Subcutaneous abdominal adipose tissue (tissue), 5 donors: ENCODE measurements around the gene BMP7.

Source experiments
- H3K27ac ChIP-seq: one replicate; pipeline ENCODE4 v1.7.0; 2013; ENCODE audit warnings: low read depth, mild to moderate bottlenecking, inconsistent platforms, low read length, moderate library complexity
- H3K27me3 ChIP-seq, 5 donors: one replicate each; pipeline ENCODE4 v1.7.0; 2013; ENCODE audit warnings: low read length in 5 of 5, inconsistent platforms in 1 of 5; ENCODE audit not compliant: control insufficient read depth in 5 of 5, insufficient read depth in 4 of 5
- H3K36me3 ChIP-seq, 5 donors: one replicate each; pipeline ENCODE4 v1.7.0; 2013; ENCODE audit warnings: low read length in 5 of 5; ENCODE audit not compliant: control insufficient read depth in 5 of 5, insufficient read depth in 5 of 5
- H3K4me1 ChIP-seq, 5 donors: one replicate each; pipeline ENCODE4 v1.7.0; 2013; ENCODE audit warnings: low read length in 5 of 5, mild to moderate bottlenecking in 3 of 5, moderate library complexity in 1 of 5; ENCODE audit not compliant: control insufficient read depth in 5 of 5, insufficient read depth in 5 of 5
- H3K4me3 ChIP-seq, 5 donors: one replicate each; pipeline ENCODE4 v1.7.0; 2013; ENCODE audit warnings: low read length in 5 of 5, low read depth in 1 of 5
- H3K9ac ChIP-seq, 5 donors: one replicate each; pipeline ENCODE4 v1.7.0; 2013; ENCODE audit warnings: low read length in 5 of 5, mild to moderate bottlenecking in 4 of 5, moderate library complexity in 3 of 5
- H3K9me3 ChIP-seq, 5 donors: one replicate each; pipeline ENCODE4 v1.7.0; 2013; ENCODE audit warnings: low read length in 5 of 5; ENCODE audit not compliant: control insufficient read depth in 5 of 5
- donor health status: healthy.
- donor health status: healthy.
- donor health status: healthy.
- donor health status: healthy.
- donor health status: healthy.

The BMP7 gene

GRCh38 chr20:57152557-57152956 is 113.9 kb downstream of the BMP7 start:
- H3K36me3 ChIP-seq: no peaks in the 10 kb centered on the region

GRCh38 chr20:57150559-57150958 is 115.9 kb downstream of the BMP7 start:
- Histone ChIP-seq H3K9me3 (peaks cover 0 to 5% (median 0%) of the 10 kb centered on the region in 5 donors), H3K36me3 (no peaks in the 10 kb centered on the region), H3K4me1 (no peaks in the 10 kb centered on the region), H3K27me3 (peaks cover 0 to 26% (median 15%) of the 10 kb centered on the region in 5 donors), H3K9ac (no peak overlapping the region), H3K27ac (no peak overlapping the region), H3K4me3 (no peak overlapping the region)

More at GRCh38 chr20:57152557-57152956, 113.9 kb downstream of the BMP7 start:
- H3K9me3 ChIP-seq: peaks cover 0 to 5% (median 0%) of the 10 kb centered on the region in 5 donors
- H3K4me1 ChIP-seq: no peaks in the 10 kb centered on the region
- H3K27me3 ChIP-seq: peaks cover 0 to 14% (median 9%) of the 10 kb centered on the region in 5 donors
- no peak overlapping the region for H3K4me3 ChIP-seq
- no peak overlapping the region for H3K9ac ChIP-seq
- no peak overlapping the region for H3K27ac ChIP-seq

- peaks cover 0 to 5% (median 0%) of the 10 kb centered on the region in 5 donors for H3K9me3 ChIP-seq
- H3K4me1 ChIP-seq: no peaks in the 10 kb centered on the region
- peaks cover 0 to 33% (median 23%) of the 10 kb centered on the region in 5 donors for H3K27me3 ChIP-seq
- H3K27ac ChIP-seq: no peak overlapping the region
- no peak overlapping the region for H3K4me3 ChIP-seq
- H3K36me3 ChIP-seq: no peaks in the 10 kb centered on the region
- H3K9ac ChIP-seq: no peak overlapping the region
These were observed 118.2 kb downstream of the BMP7 start for GRCh38 chr20:57148263-57148662.

GRCh38 chr20:57147185-57147584 is 119.3 kb downstream of the BMP7 start:
- H3K9me3 ChIP-seq: peaks cover 0 to 5% (median 0%) of the 10 kb centered on the region in 5 donors
- no peak overlapping the region for H3K9ac ChIP-seq
- H3K27me3 ChIP-seq: peaks cover 5 to 36% (median 31%) of the 10 kb centered on the region in 5 donors
- H3K4me1 ChIP-seq: no peaks in the 10 kb centered on the region
- H3K4me3 ChIP-seq: no peak overlapping the region
- no peak overlapping the region for H3K27ac ChIP-seq
- H3K36me3 ChIP-seq: no peaks in the 10 kb centered on the region

GRCh38 chr20:57146155-57146554 is 120.3 kb downstream of the BMP7 start:
- Histone ChIP-seq H3K4me3 (no peak overlapping the region), H3K27ac (no peak overlapping the region), H3K9ac (no peak overlapping the region), H3K36me3 (no peaks in the 10 kb centered on the region), H3K9me3 (peaks cover 0 to 4% (median 0%) of the 10 kb centered on the region in 5 donors), H3K4me1 (no peaks in the 10 kb centered on the region), H3K27me3 (peaks cover 5 to 36% (median 31%) of the 10 kb centered on the region in 5 donors)

GRCh38 chr20:57145089-57145631 is 121.3 kb downstream of the BMP7 start:
- Histone ChIP-seq H3K27ac (no peak overlapping the region), H3K9ac (no peak overlapping the region), H3K4me1 (no peaks in the 10 kb centered on the region), H3K9me3 (peaks cover 0 to 4% (median 0%) of the 10 kb centered on the region in 5 donors), H3K36me3 (no peaks in the 10 kb centered on the region), H3K27me3 (peaks cover 5 to 36% (median 31%) of the 10 kb centered on the region in 5 donors), H3K4me3 (no peak overlapping the region)

GRCh38 chr20:57143173-57143572 is 123.3 kb downstream of the BMP7 start:
- Histone ChIP-seq H3K9ac (no peak overlapping the region), H3K36me3 (no peaks in the 10 kb centered on the region), H3K4me3 (no peak overlapping the region), H3K9me3 (peaks cover 0 to 4% (median 0%) of the 10 kb centered on the region in 5 donors), H3K27ac (no peak overlapping the region), H3K4me1 (no peaks in the 10 kb centered on the region), H3K27me3 (peaks cover 5 to 33% (median 29%) of the 10 kb centered on the region in 5 donors)

GRCh38 chr20:57142667-57143066 is 123.8 kb downstream of the BMP7 start:
- no peaks in the 10 kb centered on the region for H3K36me3 ChIP-seq
- H3K9me3 ChIP-seq: peaks cover 0 to 4% (median 0%) of the 10 kb centered on the region in 5 donors
- no peak overlapping the region for H3K4me3 ChIP-seq
- H3K27me3 ChIP-seq: peaks cover 5 to 28% (median 24%) of the 10 kb centered on the region in 5 donors
- H3K9ac ChIP-seq: no peak overlapping the region
- H3K4me1 ChIP-seq: no peaks in the 10 kb centered on the region
- no peak overlapping the region for H3K27ac ChIP-seq

GRCh38 chr20:57141492-57141891 is 124.9 kb downstream of the BMP7 start:
- Histone ChIP-seq H3K4me1 (no peaks in the 10 kb centered on the region), H3K9ac (no peak overlapping the region), H3K27ac (no peak overlapping the region)

GRCh38 chr20:57140416-57140965 is 126.0 kb downstream of the BMP7 start:
- Histone ChIP-seq H3K27me3 (peaks cover 7 to 16% (median 14%) of the 10 kb centered on the region in 5 donors), H3K27ac (no peak overlapping the region), H3K36me3 (no peaks in the 10 kb centered on the region), H3K4me3 (no peak overlapping the region), H3K4me1 (no peaks in the 10 kb centered on the region), H3K9me3 (peaks cover 0 to 2% (median 0%) of the 10 kb centered on the region in 5 donors), H3K9ac (no peak overlapping the region)

More at GRCh38 chr20:57141492-57141891, 124.9 kb downstream of the BMP7 start:
- H3K4me3 ChIP-seq: no peak overlapping the region
- peaks cover 0 to 4% (median 0%) of the 10 kb centered on the region in 5 donors for H3K9me3 ChIP-seq
- peaks cover 5 to 16% (median 14%) of the 10 kb centered on the region in 5 donors for H3K27me3 ChIP-seq
- no peaks in the 10 kb centered on the region for H3K36me3 ChIP-seq
